ENCODE measurements around the gene HEYL. TPM values are rescaled to one million over a fixed set of nuclear protein-coding genes. Genes with fewer than 3 reads are reported as not detected.

Gene HEYL
- total RNA-seq, 4 donors from 2014 or later = 3.3 to 6.5 (median 5.3) TPM

- no peak for TF ChIP-seq CTCF (IDR thresholded peaks at IDR 0.05)
- no peak for ATAC-seq (ENCODE audit: low FRiP score)
- DNase-seq (ENCODE audit: low spot score) = no peak
Observed at GRCh38 chr1:39645411-39646043, 6.1 kb upstream of the HEYL start.

GRCh38 chr1:39643705-39644104, 4.3 kb upstream of the HEYL start:
- no peak for TF ChIP-seq CTCF (IDR thresholded peaks at IDR 0.05)
- ATAC-seq (ENCODE audit: low FRiP score) (no peak), DNase-seq (ENCODE audit: low spot score) (no peak)

- TF ChIP-seq CTCF (IDR thresholded peaks at IDR 0.05) = no peak
- ATAC-seq (ENCODE audit: low FRiP score) = no peak
- DNase-seq (ENCODE audit: low spot score) = no peak
Observed at GRCh38 chr1:39642796-39643195, 3.4 kb upstream of the HEYL start.

- no peak for ATAC-seq (ENCODE audit: low FRiP score)
- no peak for DNase-seq (ENCODE audit: low spot score)
- no peak for TF ChIP-seq CTCF (IDR thresholded peaks at IDR 0.05)
Observed at GRCh38 chr1:39640861-39641260, 1.4 kb upstream of the HEYL start.

- TF ChIP-seq CTCF (IDR thresholded peaks at IDR 0.05) = no peak
- peak; percentile 28 for ATAC-seq (ENCODE audit: low FRiP score)
- no peak for DNase-seq (ENCODE audit: low spot score)
Observed at GRCh38 chr1:39638965-39639304, 508 bp downstream of the HEYL start.

GRCh38 chr1:39637361-39637760, 2.1 kb downstream of the HEYL start:
- TF ChIP-seq CTCF (IDR thresholded peaks at IDR 0.05) = no peak
- DNase-seq (ENCODE audit: low spot score) = no peak
- no peak for ATAC-seq (ENCODE audit: low FRiP score)

- DNase-seq (ENCODE audit: low spot score) (no peak), ATAC-seq (ENCODE audit: low FRiP score) (no peak)
- TF ChIP-seq CTCF (IDR thresholded peaks at IDR 0.05) = no peak
Observed at GRCh38 chr1:39635871-39636210, 3.6 kb downstream of the HEYL start.

Measured in omental fat pad (tissue), 4 donors.